ENCODE data around the gene MINDY4B.

The MINDY4B gene

GRCh38 chr3:150847433-150847832 lies 57.8 kb downstream of the MINDY4B start:
- DNase-seq (ENCODE audit: low spot score): no peak

- no peak for DNase-seq (ENCODE audit: low spot score)
These were observed 60.8 kb downstream of the MINDY4B start for GRCh38 chr3:150844484-150844883.

- DNase-seq (ENCODE audit: low spot score): no peak
These were observed 62.0 kb downstream of the MINDY4B start for GRCh38 chr3:150843241-150843640.

GRCh38 chr3:150840802-150841515 lies 64.3 kb downstream of the MINDY4B start:
- no peak for DNase-seq (ENCODE audit: low spot score)

- no peak for DNase-seq (ENCODE audit: low spot score)
These were observed 74.5 kb downstream of the MINDY4B start for GRCh38 chr3:150830745-150831144.

- peak; percentile 24 for DNase-seq (ENCODE audit: low spot score)
These were observed 75.1 kb downstream of the MINDY4B start for GRCh38 chr3:150830094-150830681.

- no peak for DNase-seq (ENCODE audit: low spot score)
These were observed 75.8 kb downstream of the MINDY4B start for GRCh38 chr3:150829408-150829807.

GRCh38 chr3:150828997-150829396 lies 76.2 kb downstream of the MINDY4B start:
- no peak for DNase-seq (ENCODE audit: low spot score)

GRCh38 chr3:150828261-150828660 lies 77.0 kb downstream of the MINDY4B start:
- no peak for DNase-seq (ENCODE audit: low spot score)

GRCh38 chr3:150826466-150827282 lies 78.6 kb downstream of the MINDY4B start:
- no peak for DNase-seq (ENCODE audit: low spot score)

GRCh38 chr3:150825916-150826377 lies 79.3 kb downstream of the MINDY4B start:
- no peak for DNase-seq (ENCODE audit: low spot score)

- no peak for DNase-seq (ENCODE audit: low spot score)
These were observed 79.9 kb downstream of the MINDY4B start for GRCh38 chr3:150825192-150825915.

GRCh38 chr3:150823277-150823676 lies 82.0 kb downstream of the MINDY4B start:
- DNase-seq (ENCODE audit: low spot score): no peak

- no peak for DNase-seq (ENCODE audit: low spot score)
These were observed 82.6 kb downstream of the MINDY4B start for GRCh38 chr3:150822636-150823035.

All from SK-N-DZ (cell line).